ENCODE measurements around the gene RGS1. TPM values are rescaled to one million over a fixed set of nuclear protein-coding genes. Genes with fewer than 3 reads are reported as not detected.

The RGS1 gene, protein sequence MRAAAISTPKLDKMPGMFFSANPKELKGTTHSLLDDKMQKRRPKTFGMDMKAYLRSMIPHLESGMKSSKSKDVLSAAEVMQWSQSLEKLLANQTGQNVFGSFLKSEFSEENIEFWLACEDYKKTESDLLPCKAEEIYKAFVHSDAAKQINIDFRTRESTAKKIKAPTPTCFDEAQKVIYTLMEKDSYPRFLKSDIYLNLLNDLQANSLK
- total RNA-seq (2021) (not detected in 2 replicates), Bru-seq, nascent RNA (not detected), BruChase-seq, experiment 1, labeled RNA remaining after a 2-hour chase (not detected), BruChase-seq, experiment 2, labeled RNA remaining after a 6-hour chase (not detected)
- long read RNA-seq, result 0 reads

- H3K9me3 ChIP-seq (ENCODE audit: insufficient read depth, low read depth), result no peaks in the 10 kb centered on the region
- BruUV-seq (replicated peaks), result no TSS peak
- intact Hi-C loops (cut with micrococcal nuclease; ENCODE audit: unreplicated experiment), result no loop called here
- TF ChIP-seq, protein P1, sequence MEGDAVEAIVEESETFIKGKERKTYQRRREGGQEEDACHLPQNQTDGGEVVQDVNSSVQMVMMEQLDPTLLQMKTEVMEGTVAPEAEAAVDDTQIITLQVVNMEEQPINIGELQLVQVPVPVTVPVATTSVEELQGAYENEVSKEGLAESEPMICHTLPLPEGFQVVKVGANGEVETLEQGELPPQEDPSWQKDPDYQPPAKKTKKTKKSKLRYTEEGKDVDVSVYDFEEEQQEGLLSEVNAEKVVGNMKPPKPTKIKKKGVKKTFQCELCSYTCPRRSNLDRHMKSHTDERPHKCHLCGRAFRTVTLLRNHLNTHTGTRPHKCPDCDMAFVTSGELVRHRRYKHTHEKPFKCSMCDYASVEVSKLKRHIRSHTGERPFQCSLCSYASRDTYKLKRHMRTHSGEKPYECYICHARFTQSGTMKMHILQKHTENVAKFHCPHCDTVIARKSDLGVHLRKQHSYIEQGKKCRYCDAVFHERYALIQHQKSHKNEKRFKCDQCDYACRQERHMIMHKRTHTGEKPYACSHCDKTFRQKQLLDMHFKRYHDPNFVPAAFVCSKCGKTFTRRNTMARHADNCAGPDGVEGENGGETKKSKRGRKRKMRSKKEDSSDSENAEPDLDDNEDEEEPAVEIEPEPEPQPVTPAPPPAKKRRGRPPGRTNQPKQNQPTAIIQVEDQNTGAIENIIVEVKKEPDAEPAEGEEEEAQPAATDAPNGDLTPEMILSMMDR (conservative IDR thresholded peaks at IDR 0.05), result no peak
- TF ChIP-seq EZH2 (IDR thresholded peaks at IDR 0.05; ENCODE audit: low read depth), result no peak
- H3K36me3 ChIP-seq (ENCODE audit: low read depth), result no peaks in the 10 kb centered on the region
- H3K4me1 ChIP-seq (replicated peaks; ENCODE audit: insufficient read depth), result no peaks in the 10 kb centered on the region
- H3K9me2 ChIP-seq (ENCODE audit: insufficient read depth), result no peaks in the 10 kb centered on the region; the same call in 1 of the 2 replicates
- ChIA-PET CTCF (no interaction called here), POLR2A (ENCODE audit: unreplicated experiment) (no interaction called here)
- H4K20me1 ChIP-seq (ENCODE audit: insufficient read depth), result no peaks in the 10 kb centered on the region
- no peak within 1 kb of the TSS for H3K4me3 ChIP-seq
- no peaks in the 10 kb centered on the region for H3K79me2 ChIP-seq (ENCODE audit: low read depth)
- H3F3A ChIP-seq (ENCODE audit: insufficient read depth, low read depth), result no peaks in the 10 kb centered on the region
- H3K4me2 ChIP-seq, result no peak within 1 kb of the TSS
- no peak for DNase-seq
- no peak within 1 kb of the TSS for H2AFZ ChIP-seq
- H3K27me3 ChIP-seq (ENCODE audit: insufficient read depth, low read depth), result no peaks in the 10 kb centered on the region
- no peak within 1 kb of the TSS for H3K27ac ChIP-seq
Observed at GRCh38 chr1:192575499-192576189, at the start of gene RGS1. RGS1 (plus strand) TSS chr1:192575773; CDS start chr1:192575793, 20 bp downstream.

GRCh38 chr1:192527111-192527795 is 48.3 kb upstream of the RGS1 start:
- Histone ChIP-seq H3K79me2 (ENCODE audit: low read depth) (no peaks in the 10 kb centered on the region), H2AFZ (no peak overlapping the region), H3K27me3 (ENCODE audit: insufficient read depth, low read depth) (no peaks in the 10 kb centered on the region), H3K36me3 (ENCODE audit: low read depth) (no peaks in the 10 kb centered on the region), H3K4me2 (no peak overlapping the region), H3F3A (ENCODE audit: insufficient read depth, low read depth) (no peaks in the 10 kb centered on the region), H3K4me3 (no peak overlapping the region), H3K9me2 (ENCODE audit: insufficient read depth) (no peaks in the 10 kb centered on the region), H4K20me1 (ENCODE audit: insufficient read depth) (no peaks in the 10 kb centered on the region), H3K27ac (no peak overlapping the region), H3K4me1 (replicated peaks; ENCODE audit: insufficient read depth) (peaks cover 5% of the 10 kb centered on the region; the same call in 1 of the 2 replicates), H3K9me3 (ENCODE audit: insufficient read depth, low read depth) (no peaks in the 10 kb centered on the region)
- no peak for DNase-seq
- CTCF ChIA-PET, result no interaction called here
- TF ChIP-seq, protein P1 (conservative IDR thresholded peaks at IDR 0.05), result no peak
- no peak for TF ChIP-seq EZH2 (IDR thresholded peaks at IDR 0.05; ENCODE audit: low read depth)
- intact Hi-C loops (cut with micrococcal nuclease; ENCODE audit: unreplicated experiment), result no loop called here
- BruUV-seq (replicated peaks), result no TSS peak
- POLR2A ChIA-PET (ENCODE audit: unreplicated experiment), result no interaction called here

- DNase-seq, result no peak
- H3K9me2 ChIP-seq (ENCODE audit: insufficient read depth), result no peaks in the 10 kb centered on the region
Observed at GRCh38 chr1:192527950-192528349, 47.6 kb upstream of the RGS1 start.

More at GRCh38 chr1:192527950-192528349, 47.6 kb upstream of the RGS1 start:
- H3K27me3 ChIP-seq (ENCODE audit: insufficient read depth, low read depth), result no peaks in the 10 kb centered on the region
- no peaks in the 10 kb centered on the region for H3K9me3 ChIP-seq (ENCODE audit: insufficient read depth, low read depth)
- H3F3A ChIP-seq (ENCODE audit: insufficient read depth, low read depth), result no peaks in the 10 kb centered on the region
- no peaks in the 10 kb centered on the region for H3K36me3 ChIP-seq (ENCODE audit: low read depth)
- H3K27ac ChIP-seq, result no peak overlapping the region
- ChIA-PET CTCF (no interaction called here), POLR2A (ENCODE audit: unreplicated experiment) (no interaction called here)
- peaks cover 5% of the 10 kb centered on the region; the same call in 1 of the 2 replicates for H3K4me1 ChIP-seq (replicated peaks; ENCODE audit: insufficient read depth)
- TF ChIP-seq, protein P1 (conservative IDR thresholded peaks at IDR 0.05), result no peak
- TF ChIP-seq EZH2 (IDR thresholded peaks at IDR 0.05; ENCODE audit: low read depth), result no peak
- no peak overlapping the region for H2AFZ ChIP-seq
- no peaks in the 10 kb centered on the region for H3K79me2 ChIP-seq (ENCODE audit: low read depth)
- no peak overlapping the region for H3K4me2 ChIP-seq
- no peak overlapping the region for H3K4me3 ChIP-seq
- H4K20me1 ChIP-seq (ENCODE audit: insufficient read depth), result no peaks in the 10 kb centered on the region
- BruUV-seq (replicated peaks), result no TSS peak
- intact Hi-C loops (cut with micrococcal nuclease; ENCODE audit: unreplicated experiment), result no loop called here

All from PC-9 (cell line).